Activated CD8-positive, alpha-beta T cell treated with anti-CD3 and anti-CD28 coated beads, Interleukin-2, amount 10 ng/mL, durations not matched to agents 7 days and 5 days (primary cell): Measurements from ENCODE around the gene DCTPP1. TPM values are rescaled to one million over a fixed set of nuclear protein-coding genes. Genes with fewer than 3 reads are reported as not detected.
A peak's percentile ranks its signal among the peaks of the same experiment; 100 is the strongest.

ENCODE experiments used
- ATAC-seq: fragments of 150-1000 bp; cut with Tn5 transposase; one replicate; pipeline ENCODE4 v1.10.0; 2021; ENCODE audit warnings: moderate library complexity
- CTCF ChIA-PET: fragments of 350-600 bp; sonication (Branson Sonifier 250); formaldehyde crosslinking; loops from one replicate; lab custom pipeline; 2021; ENCODE audit warnings: antibody characterized with exemption; lab: Charles Lee
- POLR2A ChIA-PET: fragments of 350-600 bp; sonication (Branson Sonifier 250); formaldehyde crosslinking; loops from one replicate; lab custom pipeline; 2021; ENCODE audit warnings: antibody characterized with exemption; lab: Charles Lee
- DNase-seq: peaks from one replicate; pipeline ENCODE4 v3.0.0-alpha.2; 2020
- H3K27ac Mint-ChIP-seq: one replicate; pipeline ENCODE4 v1.8.0; 2021; ENCODE audit warnings: mild to moderate bottlenecking, mixed read lengths
- H3K27me3 Mint-ChIP-seq: one replicate; pipeline ENCODE4 v1.8.0; 2021; ENCODE audit warnings: low read depth, mixed read lengths
- H3K36me3 Mint-ChIP-seq: one replicate; pipeline ENCODE4 v1.8.0; 2021; ENCODE audit warnings: low read depth, mixed read lengths
- H3K4me1 Mint-ChIP-seq: one replicate; pipeline ENCODE4 v1.8.0; 2021; ENCODE audit warnings: low read depth, mixed read lengths
- H3K4me3 Mint-ChIP-seq: one replicate; pipeline ENCODE4 v1.8.0; 2021; ENCODE audit warnings: mild to moderate bottlenecking, mixed read lengths
- H3K9me3 Mint-ChIP-seq: one replicate; pipeline ENCODE4 v1.8.0; 2022; ENCODE audit warnings: mixed read lengths; ENCODE audit not compliant: insufficient read depth
- total RNA-seq, 2 experiments: library from RNA; stranded (reverse); gene quantifications; one replicate each; pipeline ENCODE4 v1.2.3, GENCODE V29; 2021

DCTPP1 gene
- total RNA-seq, 2 experiments from 2014 or later = 87.3 to 92.8 TPM

GRCh38 chr16:30382111-30382881 lies 47.5 kb downstream of the DCTPP1 start, which contains the start of gene SEPTIN1:
SEPTIN1 (minus strand) TSS chr16:30382561; CDS start chr16:30382542, 19 bp downstream.
- H3K27ac Mint-ChIP-seq = peak within 1 kb of the TSS; percentile 93
- H3K4me3 Mint-ChIP-seq = peak within 1 kb of the TSS; percentile 90
- CTCF ChIA-PET = interaction anchor here (0.7 to 2.8 kb wide), 15 partner anchors 10 to 290 kb away, joined by 3 to 20 read pairs (median 6); partner anchors contain the start of genes DCTPP1, FBRS, TBC1D10B and TBX6
- H3K36me3 Mint-ChIP-seq = peaks cover 46% of the 10 kb centered on the region
- H3K27me3 Mint-ChIP-seq = no peaks in the 10 kb centered on the region
- POLR2A ChIA-PET = interaction anchor here (0.5 to 3.6 kb wide), 21 partner anchors 9 to 559 kb away, joined by 3 to 31 read pairs (median 6); partner anchors contain the start of genes CORO1A, FBRS, TBC1D10B and ZNF48
- peak; percentile 52 for ATAC-seq
- H3K9me3 Mint-ChIP-seq = no peaks in the 10 kb centered on the region
- H3K4me1 Mint-ChIP-seq = peaks cover 59% of the 10 kb centered on the region
- DNase-seq = peak; percentile 91

GRCh38 chr16:30381291-30382041 lies 48.4 kb downstream of the DCTPP1 start:
- Mint-ChIP-seq H3K27ac (peak overlapping the region; percentile 93), H3K4me3 (peak overlapping the region; percentile 90), H3K27me3 (no peaks in the 10 kb centered on the region), H3K9me3 (no peaks in the 10 kb centered on the region), H3K4me1 (peaks cover 68% of the 10 kb centered on the region), H3K36me3 (peaks cover 49% of the 10 kb centered on the region)
- CTCF ChIA-PET = interaction anchor here (1.0 to 2.8 kb wide), 4 partner anchors 10 to 36 kb away, joined by 3 to 20 read pairs (median 12); partner anchors contain the start of gene ZNF48
- POLR2A ChIA-PET = interaction anchor here (1.1 to 3.6 kb wide), 4 partner anchors 10 to 26 kb away, joined by 4 to 31 read pairs (median 18); partner anchors contain the start of genes TBC1D10B, ZNF48 and ZNF771
- peak; percentile 63 for DNase-seq
- ATAC-seq = no peak

GRCh38 chr16:30380803-30381208 lies 49.0 kb downstream of the DCTPP1 start:
- Mint-ChIP-seq H3K36me3 (peaks cover 49% of the 10 kb centered on the region), H3K9me3 (no peaks in the 10 kb centered on the region), H3K4me1 (peaks cover 69% of the 10 kb centered on the region), H3K4me3 (peak overlapping the region; percentile 90), H3K27ac (peak overlapping the region; percentile 93), H3K27me3 (no peaks in the 10 kb centered on the region)
- CTCF ChIA-PET = interaction anchor here (1.0 to 2.8 kb wide), 3 partner anchors 10 to 37 kb away, joined by 3 to 11 read pairs (median 7); no protein-coding TSS in a partner anchor
- POLR2A ChIA-PET = interaction anchor here (1.1 to 3.6 kb wide), 2 partner anchors 10 to 14 kb away, joined by 4 to 31 read pairs; partner anchors contain the start of gene ZNF48
- DNase-seq = no peak
- ATAC-seq = no peak

GRCh38 chr16:30380072-30380802 lies 49.6 kb downstream of the DCTPP1 start:
- no peaks in the 10 kb centered on the region for H3K27me3 Mint-ChIP-seq
- peak overlapping the region; percentile 99 for H3K4me3 Mint-ChIP-seq
- peaks cover 49% of the 10 kb centered on the region for H3K36me3 Mint-ChIP-seq
- no peak for ATAC-seq
- POLR2A ChIA-PET = interaction anchor here (1.1 to 3.6 kb wide), 2 partner anchors 9 to 15 kb away, joined by 4 to 31 read pairs; partner anchors contain the start of gene ZNF48
- H3K4me1 Mint-ChIP-seq = peaks cover 73% of the 10 kb centered on the region
- CTCF ChIA-PET = interaction anchor here (1.3 to 2.8 kb wide), 2 partner anchors 9 to 29 kb away, joined by 7 to 11 read pairs; no protein-coding TSS in a partner anchor
- peak overlapping the region; percentile 93 for H3K27ac Mint-ChIP-seq
- no peaks in the 10 kb centered on the region for H3K9me3 Mint-ChIP-seq
- DNase-seq = no peak

- peak overlapping the region; percentile 99 for H3K4me3 Mint-ChIP-seq
- ATAC-seq (no peak), DNase-seq (no peak)
- peaks cover 70% of the 10 kb centered on the region for H3K4me1 Mint-ChIP-seq
- no peaks in the 10 kb centered on the region for H3K27me3 Mint-ChIP-seq
- ChIA-PET CTCF (interaction anchor here (1.3 to 2.8 kb wide), 4 partner anchors 8 to 30 kb away, joined by 4 to 11 read pairs (median 6); partner anchors contain the start of gene ZNF771), POLR2A (interaction anchor here (1.7 kb wide), 1 partner anchor 196 kb away, joined by 6 read pairs; the partner anchor contains the start of gene CORO1A)
- H3K27ac Mint-ChIP-seq = peak overlapping the region; percentile 100
- peaks cover 49% of the 10 kb centered on the region for H3K36me3 Mint-ChIP-seq
- no peaks in the 10 kb centered on the region for H3K9me3 Mint-ChIP-seq
These were observed 50.6 kb downstream of the DCTPP1 start for GRCh38 chr16:30379158-30379783.

GRCh38 chr16:30378236-30379157 lies 51.3 kb downstream of the DCTPP1 start:
- Mint-ChIP-seq H3K27ac (peak overlapping the region; percentile 100), H3K4me1 (peaks cover 65% of the 10 kb centered on the region), H3K4me3 (peak overlapping the region; percentile 99), H3K36me3 (peaks cover 49% of the 10 kb centered on the region), H3K9me3 (no peaks in the 10 kb centered on the region), H3K27me3 (no peaks in the 10 kb centered on the region)
- peak; percentile 88 for ATAC-seq
- DNase-seq = peak; percentile 99
- ChIA-PET CTCF (interaction anchor here (1.6 to 2.8 kb wide), 3 partner anchors 7 to 29 kb away, joined by 4 to 11 read pairs (median 6); partner anchors contain the start of gene ZNF771), POLR2A (interaction anchor here (0.6 to 2.2 kb wide), 7 partner anchors 9 to 195 kb away, joined by 3 to 8 read pairs (median 5); partner anchors contain the start of genes CD2BP2, CORO1A, ZNF48 and ZNF771)

GRCh38 chr16:30377812-30378235 lies 52.0 kb downstream of the DCTPP1 start:
- peaks cover 59% of the 10 kb centered on the region for H3K4me1 Mint-ChIP-seq
- ATAC-seq (peak; percentile 31), DNase-seq (peak; percentile 90)
- H3K4me3 Mint-ChIP-seq = peak overlapping the region; percentile 99
- no peaks in the 10 kb centered on the region for H3K9me3 Mint-ChIP-seq
- POLR2A ChIA-PET = interaction anchor here (0.5 to 2.2 kb wide), 8 partner anchors 9 to 195 kb away, joined by 3 to 8 read pairs (median 4); partner anchors contain the start of genes CD2BP2, CORO1A, ZNF48 and ZNF771
- no peaks in the 10 kb centered on the region for H3K27me3 Mint-ChIP-seq
- H3K36me3 Mint-ChIP-seq = peaks cover 48% of the 10 kb centered on the region
- peak overlapping the region; percentile 100 for H3K27ac Mint-ChIP-seq
- CTCF ChIA-PET = interaction anchor here (1.6 to 2.0 kb wide), 2 partner anchors 9 to 29 kb away, joined by 4 to 6 read pairs; partner anchors contain the start of gene ZNF771

- H3K4me1 Mint-ChIP-seq = peaks cover 60% of the 10 kb centered on the region
- ChIA-PET POLR2A (interaction anchor here (0.5 to 2.2 kb wide), 9 partner anchors 9 to 468 kb away, joined by 3 to 8 read pairs (median 4); partner anchors contain the start of genes CD2BP2, CORO1A, ZNF48 and ZNF771), CTCF (interaction anchor here (1.1 to 2.0 kb wide), 3 partner anchors 9 to 34 kb away, joined by 3 to 6 read pairs (median 4); partner anchors contain the start of gene ZNF771)
- no peaks in the 10 kb centered on the region for H3K9me3 Mint-ChIP-seq
- ATAC-seq (no peak), DNase-seq (no peak)
- peak overlapping the region; percentile 99 for H3K4me3 Mint-ChIP-seq
- peak overlapping the region; percentile 100 for H3K27ac Mint-ChIP-seq
- H3K36me3 Mint-ChIP-seq = peaks cover 44% of the 10 kb centered on the region
- H3K27me3 Mint-ChIP-seq = no peaks in the 10 kb centered on the region
These were observed 52.6 kb downstream of the DCTPP1 start for GRCh38 chr16:30377050-30377811.
